Esophagus (tissue), 2 donors: Measurements from ENCODE around the gene SSBP3. TPM values are rescaled to one million over a fixed set of nuclear protein-coding genes. Genes with fewer than 3 reads are reported as not detected.

ENCODE experiments used
- H3K27ac ChIP-seq, 2 donors: one replicate each; pipeline ENCODE4 v1.5.1; 2013; ENCODE audit warnings: low read depth in 2 of 2, mild to moderate bottlenecking in 2 of 2, inconsistent platforms in 1 of 2, low read length in 1 of 2, moderate library complexity in 1 of 2
- H3K27me3 ChIP-seq, 2 donors: one replicate each; pipeline ENCODE4 v1.6.1; 2013; ENCODE audit warnings: low read length in 2 of 2, control low read depth in 1 of 2, mild to moderate bottlenecking in 1 of 2; ENCODE audit not compliant: insufficient read depth in 2 of 2, control insufficient read depth in 1 of 2
- H3K36me3 ChIP-seq, 2 donors: one replicate each; pipeline ENCODE4 v1.6.1; 2013; ENCODE audit warnings: low read length in 1 of 2; ENCODE audit not compliant: control insufficient read depth in 2 of 2, insufficient read depth in 2 of 2
- H3K4me1 ChIP-seq, 2 donors: one replicate each; pipeline ENCODE4 v1.6.1; 2013; ENCODE audit warnings: low read length in 1 of 2; ENCODE audit not compliant: control insufficient read depth in 2 of 2, insufficient read depth in 2 of 2
- H3K4me3 ChIP-seq, 2 donors: one replicate each; pipeline ENCODE4 v1.5.1; 2013; ENCODE audit warnings: low read length in 2 of 2, mild to moderate bottlenecking in 2 of 2, low read depth in 1 of 2, moderate library complexity in 1 of 2
- H3K9me3 ChIP-seq, 2 donors: one replicate each; pipeline ENCODE4 v1.6.1; 2013; ENCODE audit warnings: mild to moderate bottlenecking in 2 of 2, low read depth in 1 of 2, low read length in 1 of 2, moderate library complexity in 1 of 2; ENCODE audit not compliant: control insufficient read depth in 2 of 2, insufficient read depth in 1 of 2
- WGBS, 2 donors: extraction: QIAGEN DNeasy Blood & Tissue Kit; methylation state at CpG; one replicate each; pipeline ENCODE4 v1.1.7; 2013; 5-methylcytosine and 5-hydroxymethylcytosine counted together
- polyA plus RNA-seq, 2 donors: library from polyadenylated mRNA; stranded (reverse); fragments of 200-250 nt; gene quantifications; one replicate each; pipeline ENCODE4 v1.2.3, GENCODE V29; 2013
- donor health status: healthy with polysubstance abuse.
- donor health status: Bipolar disorder and iron deficiency.

The SSBP3 gene
- polyA plus RNA-seq, 2 donors: 30.7 to 39.0 TPM

DNA sequence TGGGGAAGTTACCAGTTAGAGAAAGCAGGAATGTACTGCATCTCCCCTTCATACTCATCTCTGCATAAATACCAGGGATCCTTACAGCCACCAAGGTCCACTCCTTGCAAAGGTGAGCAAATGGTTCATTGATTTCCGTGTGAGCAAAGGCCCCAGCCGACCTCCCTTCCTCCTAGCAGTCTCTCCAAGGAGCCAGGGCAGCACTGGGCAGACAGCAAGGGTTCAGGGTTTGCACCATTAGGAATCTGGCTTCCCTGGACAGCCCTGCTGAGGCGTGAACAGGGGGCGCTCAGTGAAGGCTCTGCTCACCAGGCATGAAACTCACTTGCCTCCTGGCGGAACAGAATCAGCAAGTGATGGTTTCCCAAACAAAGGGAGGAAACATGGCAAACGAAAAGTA, 140.5 kb downstream of the SSBP3 start:
- Histone ChIP-seq H3K9me3 (no peaks in the 10 kb centered on the region), H3K4me1 (peaks cover 3 to 5% of the 10 kb centered on the region in 2 donors), H3K27me3 (no peaks in the 10 kb centered on the region), H3K36me3 (peaks cover 0 to 2% of the 10 kb centered on the region in 2 donors), H3K4me3 (no peak overlapping the region), H3K27ac (no peak overlapping the region)
- WGBS, 2 donors: 87 to 89% methylated on average over 6 of the region's 6 CpGs

DNA sequence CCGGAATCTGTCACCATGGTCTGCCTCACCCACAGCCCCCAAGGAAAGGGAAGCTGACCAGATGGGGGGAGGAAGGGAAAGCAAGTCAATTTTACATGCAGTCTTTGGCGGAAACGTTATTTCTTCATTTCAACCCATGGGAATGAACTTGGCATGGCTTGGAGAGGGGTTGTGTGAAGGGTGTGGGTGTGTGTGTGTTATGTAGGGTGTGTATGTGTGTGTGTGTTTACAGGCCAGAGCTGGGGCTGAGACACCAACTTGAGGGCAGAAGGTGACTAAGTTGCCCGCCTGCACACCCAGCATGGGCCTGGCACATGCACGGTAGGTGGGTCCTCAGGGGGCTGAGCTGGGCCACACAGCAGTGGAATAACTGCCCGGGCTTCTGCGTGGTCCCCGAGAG, 141.1 kb downstream of the SSBP3 start:
- 73 to 83% methylated on average over 8 of the region's 8 CpGs for WGBS, 2 donors
- peaks cover 3 to 6% of the 10 kb centered on the region in 2 donors for H3K4me1 ChIP-seq

DNA sequence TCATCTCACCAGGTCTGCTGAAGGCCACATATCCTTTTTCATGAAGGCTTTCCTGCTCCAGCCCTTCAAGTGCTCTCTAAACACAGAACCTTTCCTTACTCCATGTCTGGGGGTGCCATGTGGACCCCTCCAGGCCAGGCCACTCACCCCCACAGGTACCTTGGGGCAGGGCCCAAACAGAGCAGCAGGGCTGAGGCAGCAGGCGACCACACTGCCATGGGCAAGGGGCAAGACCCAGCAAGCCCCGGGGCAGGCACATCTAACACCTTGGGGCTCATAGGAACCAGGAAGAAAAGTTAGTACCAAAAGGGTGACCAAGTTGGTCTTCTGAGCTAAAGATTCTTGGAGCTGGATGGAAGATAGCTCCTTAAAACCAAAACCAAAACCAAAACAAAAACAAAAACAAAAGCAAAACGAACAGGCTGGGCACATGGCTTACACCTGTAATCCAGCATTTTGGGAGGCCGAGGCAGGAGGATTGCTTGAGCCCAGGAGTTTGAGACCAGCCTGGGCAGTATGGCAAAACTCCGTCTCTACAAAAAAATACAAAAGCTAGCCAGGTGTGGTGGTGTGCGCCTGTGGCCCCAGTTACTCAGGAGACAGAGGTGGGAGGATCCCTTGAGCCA, 142.5 kb downstream of the SSBP3 start:
- H3K4me3 ChIP-seq: no peak overlapping the region
- no peaks in the 10 kb centered on the region for H3K27me3 ChIP-seq
- no peak overlapping the region for H3K27ac ChIP-seq
- H3K36me3 ChIP-seq: peaks cover 0 to 5% of the 10 kb centered on the region in 2 donors
- no peaks in the 10 kb centered on the region for H3K9me3 ChIP-seq
- 61 to 71% methylated on average over 6 of the region's 6 CpGs for WGBS, 2 donors
- H3K4me1 ChIP-seq: peaks cover 3 to 6% of the 10 kb centered on the region in 2 donors

More for the DNA sequence above, 141.1 kb downstream of the SSBP3 start:
- Histone ChIP-seq H3K27me3 (no peaks in the 10 kb centered on the region), H3K9me3 (no peaks in the 10 kb centered on the region), H3K27ac (no peak overlapping the region), H3K36me3 (peaks cover 0 to 5% of the 10 kb centered on the region in 2 donors), H3K4me3 (no peak overlapping the region)

DNA sequence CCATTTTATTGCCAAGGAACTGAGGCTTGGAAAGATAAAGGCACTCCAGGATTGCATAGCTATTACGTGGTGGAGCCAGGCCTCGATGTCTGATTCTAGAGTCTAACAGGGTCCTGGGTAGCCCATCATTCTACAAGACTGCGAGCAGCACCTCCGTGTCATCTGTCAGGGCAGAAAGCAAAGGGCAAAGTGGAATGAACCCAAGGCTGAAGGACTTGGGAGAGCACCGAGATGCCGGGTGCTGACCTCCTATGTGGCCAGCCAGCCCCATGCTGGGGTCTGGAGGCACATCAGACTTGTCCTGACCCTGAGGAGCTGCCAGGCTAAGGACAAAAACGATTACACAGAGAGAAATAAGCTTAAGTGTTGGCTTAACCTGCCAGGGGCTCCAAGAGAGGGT, 143.9 kb downstream of the SSBP3 start:
- Histone ChIP-seq H3K9me3 (no peaks in the 10 kb centered on the region), H3K36me3 (peaks cover 0 to 9% of the 10 kb centered on the region in 2 donors), H3K27ac (no peak overlapping the region), H3K4me1 (peaks cover 3 to 6% of the 10 kb centered on the region in 2 donors), H3K4me3 (no peak overlapping the region), H3K27me3 (no peaks in the 10 kb centered on the region)
- 89 to 92% methylated on average over 7 of the region's 7 CpGs for WGBS, 2 donors

DNA sequence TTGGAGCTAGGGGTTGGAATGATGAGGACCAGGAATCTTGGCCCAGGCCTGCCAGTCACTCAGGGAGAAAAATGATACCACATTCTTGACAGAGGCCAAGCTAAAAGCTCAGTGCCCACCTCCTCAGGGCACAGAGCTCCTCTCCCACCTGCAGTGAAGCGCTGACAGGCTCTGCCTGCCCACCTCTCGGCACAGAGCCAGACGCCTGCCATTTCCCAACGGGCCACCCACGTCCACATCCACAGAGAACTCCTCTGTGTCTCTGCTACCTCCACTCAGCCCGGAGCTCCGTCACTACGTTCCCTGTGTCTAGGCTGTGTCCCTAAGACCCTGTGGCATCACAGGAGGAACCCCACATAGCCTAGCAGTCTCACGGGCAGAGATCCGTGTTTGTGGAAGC, 145.4 kb downstream of the SSBP3 start:
- Histone ChIP-seq H3K36me3 (peaks cover 0 to 9% of the 10 kb centered on the region in 2 donors), H3K27ac (no peak overlapping the region), H3K9me3 (no peaks in the 10 kb centered on the region), H3K4me1 (peaks cover 0 to 6% of the 10 kb centered on the region in 2 donors), H3K27me3 (no peaks in the 10 kb centered on the region), H3K4me3 (no peak overlapping the region)
- 87 to 92% methylated on average over 10 of the region's 10 CpGs for WGBS, 2 donors

DNA sequence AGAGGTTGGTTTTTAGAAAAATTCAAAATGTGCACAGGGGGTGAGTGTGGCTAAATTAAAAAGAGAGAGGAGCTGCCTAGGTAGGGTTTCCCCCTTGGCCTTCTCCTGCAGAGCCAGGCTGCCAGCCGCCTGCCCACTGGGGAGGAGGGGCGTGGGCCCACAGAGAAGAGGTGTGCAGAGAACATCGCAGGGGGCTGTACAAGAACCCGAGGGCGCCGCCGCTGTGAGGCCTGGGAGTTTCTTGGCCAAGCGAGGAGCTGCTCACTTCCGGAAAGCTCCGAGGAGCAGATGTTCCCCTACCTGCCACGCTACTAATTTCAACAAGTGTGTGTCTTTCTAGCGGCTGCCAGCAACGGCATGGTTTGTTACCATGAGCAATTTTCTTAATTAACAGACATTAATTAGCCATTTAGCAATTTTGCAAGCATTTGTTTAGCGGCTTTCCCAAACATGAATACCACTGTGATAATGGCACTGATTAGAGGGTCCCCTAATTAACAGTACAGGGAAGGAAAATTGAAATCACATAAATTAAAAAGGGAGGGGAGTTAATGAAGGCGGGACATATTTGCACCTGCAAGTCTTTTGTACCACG, 146.6 kb downstream of the SSBP3 start:
- Histone ChIP-seq H3K4me1 (peaks cover 0 to 6% of the 10 kb centered on the region in 2 donors), H3K27me3 (no peaks in the 10 kb centered on the region), H3K36me3 (peaks cover 0 to 9% of the 10 kb centered on the region in 2 donors), H3K27ac (no peak overlapping the region), H3K4me3 (no peak overlapping the region), H3K9me3 (no peaks in the 10 kb centered on the region)
- 82 to 92% methylated on average over 15 to 16 of the region's 16 CpGs for WGBS, 2 donors

DNA sequence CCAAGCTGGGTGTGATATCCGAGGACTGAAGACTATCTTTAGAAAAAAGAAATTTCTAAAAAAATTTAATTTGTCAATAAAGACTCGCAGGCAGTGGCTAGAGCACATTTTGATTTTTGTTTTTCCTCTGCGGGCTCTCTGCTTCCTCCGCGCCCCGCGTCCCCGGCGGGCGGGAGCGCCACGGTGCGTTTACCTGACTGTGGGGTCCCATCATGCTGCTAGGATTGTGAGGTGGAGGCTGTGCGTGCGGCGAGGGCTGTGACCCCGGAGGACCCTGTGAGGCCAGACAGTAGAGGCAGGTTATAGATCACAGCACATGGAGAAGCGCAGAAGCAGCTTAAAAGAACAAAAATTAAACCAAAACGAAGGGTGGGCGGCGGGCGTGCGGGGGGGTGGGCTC, 148.3 kb downstream of the SSBP3 start:
- WGBS, 2 donors: 93 to 96% methylated on average over 23 of the region's 23 CpGs

DNA sequence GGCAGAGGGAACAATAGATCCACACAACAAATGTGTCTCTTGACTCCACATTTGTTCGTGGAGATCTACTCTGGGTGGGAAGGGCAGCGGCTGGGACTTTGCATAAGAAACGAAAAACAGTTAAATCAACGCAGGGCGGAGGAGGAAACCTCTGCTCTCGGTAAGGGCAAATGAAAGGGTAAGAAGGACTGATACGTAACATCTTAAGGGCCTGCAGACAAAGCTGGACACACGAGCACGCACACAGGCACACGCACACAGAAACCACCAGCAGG, 148.9 kb downstream of the SSBP3 start:
- no peak overlapping the region for H3K4me3 ChIP-seq
- no peak overlapping the region for H3K27ac ChIP-seq
- no peaks in the 10 kb centered on the region for H3K9me3 ChIP-seq
- no peaks in the 10 kb centered on the region for H3K27me3 ChIP-seq
- WGBS, 2 donors: 78 to 87% methylated on average over 10 of the region's 10 CpGs
- peaks cover 0 to 11% of the 10 kb centered on the region in 2 donors for H3K36me3 ChIP-seq
- peaks cover 0 to 6% of the 10 kb centered on the region in 2 donors for H3K4me1 ChIP-seq

More for the DNA sequence above, 148.3 kb downstream of the SSBP3 start:
- H3K4me3 ChIP-seq: no peak overlapping the region
- peaks cover 0 to 6% of the 10 kb centered on the region in 2 donors for H3K4me1 ChIP-seq
- H3K27me3 ChIP-seq: no peaks in the 10 kb centered on the region
- no peak overlapping the region for H3K27ac ChIP-seq
- peaks cover 0 to 11% of the 10 kb centered on the region in 2 donors for H3K36me3 ChIP-seq
- no peaks in the 10 kb centered on the region for H3K9me3 ChIP-seq

DNA sequence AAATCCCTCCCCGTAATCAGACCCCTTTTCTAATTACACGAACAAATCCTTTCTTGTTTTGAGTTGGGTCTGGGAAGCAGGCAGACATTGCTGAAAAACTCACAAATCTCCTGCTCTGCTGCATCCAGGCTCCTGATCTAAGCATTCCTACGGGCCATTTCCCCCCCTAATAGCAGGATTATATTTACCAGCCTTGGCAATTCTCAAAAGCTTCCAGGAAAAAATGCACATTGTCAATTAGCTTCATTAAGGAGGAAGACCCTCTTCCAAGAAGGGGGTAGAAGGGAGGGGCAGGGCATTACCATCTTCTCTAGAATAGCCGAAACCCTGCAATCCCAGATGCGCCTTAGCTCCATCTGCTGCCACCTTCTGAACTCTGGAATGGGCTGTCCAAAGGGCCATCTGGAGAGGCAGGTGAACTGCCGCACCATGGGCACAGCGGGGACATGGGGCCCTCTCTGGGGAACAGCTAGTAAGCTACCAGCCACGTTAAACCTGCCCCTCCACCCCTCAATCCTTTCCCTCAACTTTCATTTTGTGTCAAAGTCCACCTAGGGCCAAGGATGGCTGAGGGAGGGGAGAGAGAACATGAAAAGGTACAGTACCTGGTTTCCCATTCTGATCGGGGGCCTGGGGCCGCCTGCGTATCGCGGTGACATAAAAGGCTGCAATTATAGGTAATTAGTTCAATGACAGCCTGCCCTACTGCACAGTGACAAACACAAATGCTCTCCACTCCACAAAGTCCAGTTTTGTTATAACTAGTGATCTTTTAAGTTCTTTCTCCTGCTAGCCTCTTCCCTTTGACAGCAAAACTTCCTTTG, 149.5 kb downstream of the SSBP3 start:
- no peak overlapping the region for H3K27ac ChIP-seq
- H3K4me1 ChIP-seq: peaks cover 0 to 6% of the 10 kb centered on the region in 2 donors
- peaks cover 0 to 12% of the 10 kb centered on the region in 2 donors for H3K36me3 ChIP-seq
- no peak overlapping the region for H3K4me3 ChIP-seq
- 84 to 90% methylated on average over 13 of the region's 13 CpGs for WGBS, 2 donors
- H3K9me3 ChIP-seq: no peaks in the 10 kb centered on the region
- no peaks in the 10 kb centered on the region for H3K27me3 ChIP-seq
